ENCODE measurements around the gene FAT1.

The FAT1 gene

GRCh38 chr4:186717556-186717955 lies 6.1 kb downstream of the FAT1 start:
- H3K4me3 ChIP-seq (ENCODE audit: low read depth, low read length) = no peak overlapping the region
- TF ChIP-seq CTCF (IDR thresholded peaks at IDR 0.05; ENCODE audit: low read depth, low read length) (no peak), MAX (IDR thresholded peaks at IDR 0.05; ENCODE audit: low read depth, low read length) (no peak), MYC (IDR thresholded peaks at IDR 0.05; ENCODE audit: low read depth, low read length) (no peak), POLR2A (IDR thresholded peaks at IDR 0.05; ENCODE audit: extremely low read depth, insufficient read length) (no peak)
- DNase-seq (ENCODE audit: low read depth) = no peak

- DNase-seq (ENCODE audit: low read depth) = no peak
- no peak for TF ChIP-seq MAX (IDR thresholded peaks at IDR 0.05; ENCODE audit: low read depth, low read length)
- no peak for TF ChIP-seq CTCF (IDR thresholded peaks at IDR 0.05; ENCODE audit: low read depth, low read length)
- TF ChIP-seq MYC (IDR thresholded peaks at IDR 0.05; ENCODE audit: low read depth, low read length) = no peak
- no peak for TF ChIP-seq POLR2A (IDR thresholded peaks at IDR 0.05; ENCODE audit: extremely low read depth, insufficient read length)
- H3K4me3 ChIP-seq (ENCODE audit: low read depth, low read length) = no peak overlapping the region
These were observed 8.6 kb downstream of the FAT1 start for GRCh38 chr4:186715077-186715476.

- TF ChIP-seq POLR2A (IDR thresholded peaks at IDR 0.05; ENCODE audit: extremely low read depth, insufficient read length) = no peak
- no peak for TF ChIP-seq MYC (IDR thresholded peaks at IDR 0.05; ENCODE audit: low read depth, low read length)
- no peak for TF ChIP-seq MAX (IDR thresholded peaks at IDR 0.05; ENCODE audit: low read depth, low read length)
- no peak for TF ChIP-seq CTCF (IDR thresholded peaks at IDR 0.05; ENCODE audit: low read depth, low read length)
- DNase-seq (ENCODE audit: low read depth) = no peak
- no peak overlapping the region for H3K4me3 ChIP-seq (ENCODE audit: low read depth, low read length)
These were observed 9.5 kb downstream of the FAT1 start for GRCh38 chr4:186714006-186714675.

- H3K4me3 ChIP-seq (ENCODE audit: low read depth, low read length) = no peak overlapping the region
- DNase-seq (ENCODE audit: low read depth) = no peak
- no peak for TF ChIP-seq MAX (IDR thresholded peaks at IDR 0.05; ENCODE audit: low read depth, low read length)
- no peak for TF ChIP-seq POLR2A (IDR thresholded peaks at IDR 0.05; ENCODE audit: extremely low read depth, insufficient read length)
- no peak for TF ChIP-seq MYC (IDR thresholded peaks at IDR 0.05; ENCODE audit: low read depth, low read length)
- no peak for TF ChIP-seq CTCF (IDR thresholded peaks at IDR 0.05; ENCODE audit: low read depth, low read length)
These were observed 11.0 kb downstream of the FAT1 start for GRCh38 chr4:186712690-186713089.

GRCh38 chr4:186710521-186711119 lies 13.0 kb downstream of the FAT1 start:
- H3K4me3 ChIP-seq (ENCODE audit: low read depth, low read length) = no peak overlapping the region
- TF ChIP-seq MAX (IDR thresholded peaks at IDR 0.05; ENCODE audit: low read depth, low read length) (no peak), CTCF (IDR thresholded peaks at IDR 0.05; ENCODE audit: low read depth, low read length) (no peak), MYC (IDR thresholded peaks at IDR 0.05; ENCODE audit: low read depth, low read length) (no peak)
- DNase-seq (ENCODE audit: low read depth) = no peak

Measured in NB4 (cell line).